RWPE2 (cell line): ENCODE results near the gene RPS24.

Source experiments
- ATAC-seq: fragments of 200-7000 bp; cut with Tn5 transposase; 3 replicates; pipeline ENCODE4 v1.9.1; 2021; ENCODE audit warnings: low read depth
- DNase-seq: peaks from one replicate; pipeline ENCODE4 v3.0.0-alpha.2; 2020; ENCODE audit warnings: low spot score
- H3K27ac ChIP-seq: fragments of 450-650 bp; 2 replicates; pipeline ENCODE4 v1.5.1; 2017; ENCODE audit warnings: mild to moderate bottlenecking; ENCODE audit not compliant: poor library complexity, severe bottlenecking
- H3K27me3 ChIP-seq: fragments of 250-450 bp; sonication (Bioruptor Pico); 2 replicates; pipeline ENCODE4 v1.5.1; 2021; ENCODE audit warnings: mild to moderate bottlenecking, moderate library complexity; ENCODE audit not compliant: insufficient read depth, poor library complexity, severe bottlenecking
- H3K36me3 ChIP-seq: fragments of 250-450 bp; sonication (Bioruptor Pico); 2 replicates; pipeline ENCODE4 v1.5.1; 2020; ENCODE audit warnings: low read depth, mild to moderate bottlenecking, moderate library complexity
- H3K4me1 ChIP-seq: fragments of 250-450 bp; sonication (Bioruptor Pico); 2 replicates; pipeline ENCODE4 v1.5.1; 2021; ENCODE audit warnings: mild to moderate bottlenecking, moderate library complexity; ENCODE audit not compliant: insufficient read depth, poor library complexity, severe bottlenecking
- H3K4me3 ChIP-seq: fragments of 250-450 bp; sonication (Bioruptor Pico); 2 replicates; pipeline ENCODE4 v1.5.1; 2021; ENCODE audit warnings: mild to moderate bottlenecking, moderate library complexity; ENCODE audit not compliant: severe bottlenecking
- H3K9me3 ChIP-seq: fragments of 250-450 bp; sonication (Bioruptor Pico); 2 replicates; pipeline ENCODE4 v1.5.1; 2021; ENCODE audit warnings: mild to moderate bottlenecking, moderate library complexity; ENCODE audit not compliant: severe bottlenecking
- CTCF ChIP-seq: fragments of 450-650 bp; IDR thresholded peaks from one replicate; pipeline ENCODE4 v1.5.1; 2017; ENCODE audit warnings: mild to moderate bottlenecking, moderate library complexity; ENCODE audit not compliant: poor library complexity, severe bottlenecking

Gene RPS24

DNA sequence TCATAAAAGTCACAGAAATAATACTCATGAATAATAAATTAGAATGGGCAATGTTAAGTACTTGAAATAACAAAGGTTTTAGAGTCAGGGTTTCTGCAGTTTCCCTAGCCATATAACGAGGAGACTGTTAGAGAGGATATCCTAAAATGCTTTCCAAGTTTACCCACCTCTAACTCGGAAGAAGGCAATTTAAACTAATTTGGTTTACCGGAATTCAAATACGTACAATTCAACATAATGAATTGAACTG, 351 bp upstream of the RPS24 start:
- peaks cover 32% of the 10 kb centered on the region for H3K4me1 ChIP-seq
- H3K4me3 ChIP-seq: peak overlapping the region; percentile 55
- ATAC-seq (no peak), DNase-seq (no peak)
- H3K36me3 ChIP-seq: peaks cover 42% of the 10 kb centered on the region
- no peaks in the 10 kb centered on the region for H3K27me3 ChIP-seq
- no peaks in the 10 kb centered on the region for H3K9me3 ChIP-seq
- peak overlapping the region; percentile 67 for H3K27ac ChIP-seq
- no peak for TF ChIP-seq CTCF

DNA sequence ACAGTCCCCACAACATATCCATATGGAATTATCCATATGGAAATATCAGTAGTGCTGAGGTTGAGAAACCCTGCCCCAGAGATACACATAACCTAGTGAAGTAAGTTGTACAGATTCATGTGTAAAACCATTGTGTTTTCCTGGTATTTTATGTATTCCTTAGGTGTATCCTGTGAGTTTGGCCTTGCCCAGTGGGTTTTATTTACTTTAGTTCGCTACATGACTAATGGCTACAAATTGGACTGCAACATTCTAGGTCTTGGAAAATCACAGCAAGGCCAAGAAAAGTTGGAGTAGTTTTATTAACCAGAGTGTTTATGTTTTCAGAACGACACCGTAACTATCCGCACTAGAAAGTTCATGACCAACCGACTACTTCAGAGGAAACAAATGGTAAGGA, 1.4 kb downstream of the RPS24 start:
- no peak for ATAC-seq

GRCh38 chr10:78035437-78035836, 1.8 kb downstream of the RPS24 start:
- no peak for TF ChIP-seq CTCF
- Histone ChIP-seq H3K36me3 (peaks cover 63% of the 10 kb centered on the region), H3K27me3 (no peaks in the 10 kb centered on the region), H3K4me3 (peak overlapping the region; percentile 55), H3K4me1 (peaks cover 32% of the 10 kb centered on the region), H3K9me3 (no peaks in the 10 kb centered on the region), H3K27ac (peak overlapping the region; percentile 67)
- no peak for ATAC-seq
- DNase-seq: no peak

More for the DNA sequence above, 1.4 kb downstream of the RPS24 start:
- no peaks in the 10 kb centered on the region for H3K9me3 ChIP-seq
- H3K4me1 ChIP-seq: peaks cover 30% of the 10 kb centered on the region
- peak overlapping the region; percentile 55 for H3K4me3 ChIP-seq
- TF ChIP-seq CTCF: no peak
- DNase-seq: no peak
- peaks cover 59% of the 10 kb centered on the region for H3K36me3 ChIP-seq
- H3K27ac ChIP-seq: peak overlapping the region; percentile 67
- no peaks in the 10 kb centered on the region for H3K27me3 ChIP-seq

- Histone ChIP-seq H3K4me1 (peaks cover 32% of the 10 kb centered on the region), H3K9me3 (no peaks in the 10 kb centered on the region), H3K4me3 (no peak overlapping the region), H3K36me3 (peaks cover 69% of the 10 kb centered on the region), H3K27me3 (no peaks in the 10 kb centered on the region), H3K27ac (peak overlapping the region; percentile 67)
- TF ChIP-seq CTCF: no peak
- DNase-seq: no peak
- ATAC-seq: no peak
These were observed 2.4 kb downstream of the RPS24 start for GRCh38 chr10:78035933-78036583.

- DNase-seq: no peak
- Histone ChIP-seq H3K4me1 (peaks cover 32% of the 10 kb centered on the region), H3K27me3 (no peaks in the 10 kb centered on the region), H3K4me3 (no peak overlapping the region), H3K36me3 (peaks cover 87% of the 10 kb centered on the region), H3K9me3 (no peaks in the 10 kb centered on the region), H3K27ac (no peak overlapping the region)
- TF ChIP-seq CTCF: no peak
- ATAC-seq: no peak
These were observed 4.4 kb downstream of the RPS24 start for GRCh38 chr10:78038105-78038504.
